Hepatocyte (in vitro differentiated cells): ENCODE data around the gene STAT4.

Experiments
- EZH2 ChIP-seq: fragments of 200-600 bp; sonication (generic); IDR thresholded peaks from 2 replicates; pipeline ENCODE4 v1.6.1; 2016; ENCODE audit warnings: antibody characterized with exemption, mild to moderate bottlenecking, borderline replicate concordance
- EZH2phosphoT487 ChIP-seq: fragments of 200-600 bp; sonication (generic); IDR thresholded peaks from one replicate; pipeline ENCODE4 v1.6.1; 2018; ENCODE audit warnings: antibody characterized with exemption, mild to moderate bottlenecking, low read depth, moderate library complexity; ENCODE audit not compliant: unreplicated experiment, severe bottlenecking
- TF ChIP-seq, protein P1 (sequence below): fragments of 200-600 bp; sonication (generic); IDR thresholded peaks from 2 replicates; pipeline ENCODE4 v1.5.1; 2016; ENCODE audit warnings: antibody characterized with exemption, mild to moderate bottlenecking; ENCODE audit not compliant: poor library complexity

DNA sequence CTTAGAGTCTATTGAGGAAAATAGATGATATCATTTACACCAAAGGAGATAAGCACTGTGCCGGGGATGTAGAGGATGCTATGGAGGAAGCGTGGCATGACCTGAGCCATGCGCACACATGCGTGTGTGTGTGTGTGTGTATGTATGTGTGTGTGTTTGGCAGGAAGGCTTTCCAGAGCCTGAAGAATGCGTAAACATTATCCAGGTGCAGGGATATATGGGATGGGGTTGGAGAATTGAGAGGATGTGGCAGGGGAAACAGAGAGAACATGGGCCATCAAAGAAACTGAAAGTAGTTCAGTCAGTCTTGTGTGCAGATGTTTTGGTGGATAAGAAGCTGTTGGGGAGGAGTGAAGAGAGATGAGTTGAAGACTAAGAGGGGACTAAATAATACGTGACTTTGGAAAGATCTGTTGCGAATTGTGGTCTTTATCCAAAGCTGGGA, 127.5 kb downstream of the STAT4 start:
- TF ChIP-seq, protein P1, sequence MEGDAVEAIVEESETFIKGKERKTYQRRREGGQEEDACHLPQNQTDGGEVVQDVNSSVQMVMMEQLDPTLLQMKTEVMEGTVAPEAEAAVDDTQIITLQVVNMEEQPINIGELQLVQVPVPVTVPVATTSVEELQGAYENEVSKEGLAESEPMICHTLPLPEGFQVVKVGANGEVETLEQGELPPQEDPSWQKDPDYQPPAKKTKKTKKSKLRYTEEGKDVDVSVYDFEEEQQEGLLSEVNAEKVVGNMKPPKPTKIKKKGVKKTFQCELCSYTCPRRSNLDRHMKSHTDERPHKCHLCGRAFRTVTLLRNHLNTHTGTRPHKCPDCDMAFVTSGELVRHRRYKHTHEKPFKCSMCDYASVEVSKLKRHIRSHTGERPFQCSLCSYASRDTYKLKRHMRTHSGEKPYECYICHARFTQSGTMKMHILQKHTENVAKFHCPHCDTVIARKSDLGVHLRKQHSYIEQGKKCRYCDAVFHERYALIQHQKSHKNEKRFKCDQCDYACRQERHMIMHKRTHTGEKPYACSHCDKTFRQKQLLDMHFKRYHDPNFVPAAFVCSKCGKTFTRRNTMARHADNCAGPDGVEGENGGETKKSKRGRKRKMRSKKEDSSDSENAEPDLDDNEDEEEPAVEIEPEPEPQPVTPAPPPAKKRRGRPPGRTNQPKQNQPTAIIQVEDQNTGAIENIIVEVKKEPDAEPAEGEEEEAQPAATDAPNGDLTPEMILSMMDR: no peak
- TF ChIP-seq EZH2 (no peak), EZH2phosphoT487 (no peak)
